GM21825 (cell line): ENCODE measurements around the gene ATF5.

Experiments used
- ATAC-seq: cut with Tn5 transposase; IDR thresholded peaks from one replicate; pipeline ENCODE4 v1.9.1; 2021; ENCODE audit warnings: mild to moderate bottlenecking, moderate library complexity; ENCODE audit not compliant: unreplicated experiment

The ATF5 gene

GRCh38 chr19:49894011-49894664 lies 34.9 kb upstream of the ATF5 start:
- no peak for ATAC-seq

- ATAC-seq, result no peak
Observed at GRCh38 chr19:49894879-49895565, 34.0 kb upstream of the ATF5 start.

- ATAC-seq, result no peak
Observed at GRCh38 chr19:49895566-49896297, 33.3 kb upstream of the ATF5 start.

DNA sequence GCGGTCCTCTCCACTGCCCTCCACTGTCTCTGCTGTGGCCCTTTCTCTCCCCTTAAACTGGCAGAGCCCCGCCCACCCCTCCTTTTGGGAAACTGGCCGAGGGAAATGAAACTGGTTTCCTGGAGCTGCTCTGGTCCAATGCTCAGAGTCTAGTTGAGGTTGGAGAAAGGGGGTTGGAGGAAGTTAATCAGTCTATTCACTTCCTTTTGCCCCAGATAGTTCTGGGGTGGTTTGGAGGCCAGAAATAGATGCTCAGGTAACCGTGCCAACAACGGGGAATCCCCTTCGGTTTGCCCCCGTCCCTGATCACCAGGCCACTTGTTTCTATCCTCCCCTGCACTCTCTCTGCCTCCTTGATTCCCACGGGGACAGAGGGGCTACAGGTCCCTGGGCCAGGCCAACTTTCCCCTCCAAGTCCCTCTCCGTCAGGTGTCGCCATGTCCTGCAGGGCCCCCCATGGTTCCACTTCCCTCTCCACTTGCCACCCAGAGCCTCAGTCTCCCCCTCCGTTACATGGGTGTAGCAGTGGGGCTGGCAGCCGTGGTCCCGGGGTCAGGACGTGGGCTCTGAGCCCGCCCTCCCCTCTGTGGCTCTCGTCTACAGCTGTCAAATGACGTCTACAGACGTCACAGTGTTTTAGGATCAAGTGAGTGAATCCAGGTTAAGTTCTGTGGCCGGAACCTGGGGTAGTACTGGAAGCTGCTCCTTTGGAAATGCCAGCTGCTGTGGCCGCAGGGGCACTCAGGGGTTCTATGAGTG lies 32.0 kb upstream of the ATF5 start, which contains the start of gene IL4I1:
TSS of gene IL4I1 (minus strand) at position 25 of the 759 bp plus-strand sequence. CDS start 727 bp downstream, outside the sequence.
- ATAC-seq, result peak; percentile 43

DNA sequence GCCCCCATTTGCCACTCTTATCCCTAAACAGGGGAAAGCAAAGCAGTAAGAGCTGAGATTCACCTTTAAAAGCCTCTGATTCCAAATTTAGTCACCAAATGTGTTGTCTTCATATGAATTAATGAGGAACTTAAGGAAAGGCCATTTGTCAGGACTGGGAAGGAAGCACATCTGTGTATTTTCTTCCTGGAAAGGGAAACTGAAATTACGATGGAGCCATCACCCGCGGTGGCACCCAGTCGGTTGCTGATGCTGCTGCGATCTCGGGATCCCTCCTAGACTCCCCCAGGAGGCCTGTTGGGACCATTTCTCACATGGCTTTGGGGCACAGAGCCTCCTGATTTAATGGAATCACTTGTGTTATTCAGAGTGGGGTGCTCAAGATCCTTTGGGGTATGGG lies 24.9 kb upstream of the ATF5 start:
- ATAC-seq, result no peak

GRCh38 chr19:49906879-49907564 lies 22.0 kb upstream of the ATF5 start:
- ATAC-seq, result no peak

- ATAC-seq, result no peak
Observed at GRCh38 chr19:49907745-49908446, 21.1 kb upstream of the ATF5 start.

DNA sequence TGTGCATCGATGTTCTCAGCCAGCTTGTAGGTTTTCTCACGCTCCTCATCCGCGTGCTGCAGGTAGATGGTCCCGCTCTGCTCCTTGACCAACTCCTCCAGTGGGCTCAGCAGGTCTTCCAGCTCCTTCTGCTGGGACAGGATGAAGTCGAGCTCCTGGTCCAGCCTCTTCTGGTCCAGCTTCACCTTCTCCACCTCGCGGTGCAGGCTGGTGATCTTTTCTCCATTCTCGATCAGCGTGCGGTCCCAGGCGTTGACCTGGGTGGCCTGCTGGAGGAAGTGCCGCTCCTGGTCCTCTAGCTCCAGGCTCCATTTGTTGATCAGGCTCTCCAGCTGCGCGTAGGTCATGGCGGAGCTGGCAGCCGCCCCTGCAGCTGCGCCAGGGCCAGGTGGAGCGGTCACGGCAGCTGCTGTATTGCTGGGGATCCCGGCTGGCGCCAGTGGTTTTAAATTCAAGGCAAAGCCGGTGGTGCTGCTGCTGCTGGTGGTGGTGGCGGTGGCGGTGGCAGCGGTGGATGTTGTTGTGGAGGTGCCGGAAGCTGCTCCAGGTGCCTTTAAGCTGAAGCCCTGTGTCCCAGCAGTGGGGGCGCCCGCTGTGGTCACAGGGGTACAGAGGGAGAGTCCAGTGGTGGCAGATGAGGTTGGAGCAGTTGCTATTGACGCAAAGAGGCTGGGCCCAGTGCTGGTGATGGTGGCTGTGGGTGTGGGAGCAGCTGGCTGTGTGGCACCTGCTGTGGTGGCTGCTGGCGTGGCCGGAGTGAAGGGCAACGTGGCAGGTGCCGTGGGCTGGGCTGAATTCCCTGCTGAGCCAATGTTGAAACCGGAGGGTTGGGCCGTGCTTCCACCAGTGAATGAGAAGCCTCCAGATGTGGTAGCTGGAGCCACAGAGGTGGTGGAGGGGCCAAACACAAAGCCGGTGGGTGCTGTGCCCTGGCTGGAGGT lies 20.3 kb upstream of the ATF5 start:
- no peak for ATAC-seq

- no peak for ATAC-seq
Observed at GRCh38 chr19:49910179-49910578, 18.8 kb upstream of the ATF5 start.

- peak; percentile 40 for ATAC-seq
Observed at GRCh38 chr19:49911381-49912145, 17.4 kb upstream of the ATF5 start.

- no peak for ATAC-seq
Observed at GRCh38 chr19:49912965-49913685, 15.9 kb upstream of the ATF5 start.

- no peak for ATAC-seq
Observed at GRCh38 chr19:49913720-49914119, 15.3 kb upstream of the ATF5 start.

GRCh38 chr19:49915271-49915670 lies 13.7 kb upstream of the ATF5 start:
- ATAC-seq, result no peak

- ATAC-seq, result no peak
Observed at GRCh38 chr19:49916839-49917733, 11.9 kb upstream of the ATF5 start.

DNA sequence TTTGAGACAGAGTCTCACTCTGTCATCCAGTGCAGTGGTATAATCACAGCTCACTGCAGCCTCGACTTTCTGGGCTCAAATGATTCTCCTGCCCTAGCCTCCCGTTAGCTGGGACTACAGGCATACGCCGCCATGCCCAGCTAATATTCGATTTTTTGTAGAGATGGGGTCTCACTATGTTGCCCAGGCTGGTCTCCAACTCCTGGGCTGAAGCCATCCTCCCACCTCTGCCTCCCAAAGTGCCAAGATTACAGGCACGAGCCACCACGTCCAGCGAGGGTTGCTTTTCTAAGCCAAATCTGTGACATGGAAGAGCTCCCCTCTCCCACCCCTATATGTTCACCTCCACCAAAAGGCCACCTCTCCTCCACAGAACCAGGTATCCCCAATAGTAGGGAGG lies 10.9 kb upstream of the ATF5 start:
- ATAC-seq, result no peak

- no peak for ATAC-seq
Observed at GRCh38 chr19:49920624-49921363, 8.2 kb upstream of the ATF5 start.
